ENCODE measurements around the gene NLK. TPM values are rescaled to one million over a fixed set of nuclear protein-coding genes. Genes with fewer than 3 reads are reported as not detected.

Gene NLK
- total RNA-seq, 1 experiment from 2014 or later: 31.8 TPM

GRCh38 chr17:28228986-28229729 is 186.7 kb downstream of the NLK start:
- no peak overlapping the region for H4K91ac ChIP-seq (ENCODE audit: insufficient read length, low read depth, low read length)
- H2AK5ac ChIP-seq (ENCODE audit: insufficient read length, low read length): no peak overlapping the region
- no peak overlapping the region for H2BK12ac ChIP-seq (ENCODE audit: insufficient read length, low read depth, low read length)
- no peak overlapping the region for H3K23ac ChIP-seq (ENCODE audit: insufficient read length, low read depth, low read length)
- Mint-ChIP-seq H3K4me1 (peaks cover 38 to 46% of the 10 kb centered on the region in 2 experiments), H3K4me3 (peak overlapping the region; percentile 88 to 94; a peak in 3 of 5 replicates), H3K9me3 (peaks cover 5 to 8% of the 10 kb centered on the region in 2 experiments; a peak in 2 of 5 replicates), H3K36me3 (ENCODE audit: insufficient read depth in 1 of 3, low read depth in 3 of 3) (peaks cover 3 to 6% (median 6%) of the 10 kb centered on the region in 3 experiments; a peak in 5 of 7 replicates), H3K27ac (peak overlapping the region in 1 of 3 experiments; percentile 78; a peak in 1 of 7 replicates), H3K27me3 (ENCODE audit: low read depth) (peaks cover 2% of the 10 kb centered on the region)
- H2BK5ac ChIP-seq (ENCODE audit: insufficient read length, low read length): no peak overlapping the region
- H3K27ac ChIP-seq (ENCODE audit: insufficient read length, low read depth, low read length): no peak overlapping the region
- H3K4me1 ChIP-seq (ENCODE audit: insufficient read depth, low read length): peaks cover 3% of the 10 kb centered on the region; the same call in 1 of the 2 replicates
- no peak overlapping the region for H3K4ac ChIP-seq (ENCODE audit: low read depth, low read length)
- no peak overlapping the region for H3K9ac ChIP-seq (ENCODE audit: extremely low read depth, insufficient read length, low read length)
- H3K14ac ChIP-seq (ENCODE audit: insufficient read depth, low read length): no peak overlapping the region
- no peak overlapping the region for H3K56ac ChIP-seq (ENCODE audit: insufficient read length, low read depth, low read length)
- no peak overlapping the region for H2BK120ac ChIP-seq (ENCODE audit: low read depth, low read length, poor library complexity, severe bottlenecking)
- no peak overlapping the region for H2BK15ac ChIP-seq (ENCODE audit: low read depth, low read length)
- H2AFZ ChIP-seq (ENCODE audit: low read length): no peak overlapping the region
- H3K23me2 ChIP-seq (ENCODE audit: insufficient read length, low read depth, low read length, poor library complexity, severe bottlenecking): peaks cover 10% of the 10 kb centered on the region
- H4K8ac ChIP-seq (replicated peaks; ENCODE audit: insufficient read length, low read depth, low read length): no peak overlapping the region
- TF ChIP-seq CTCF (conservative IDR thresholded peaks at IDR 0.05): no peak
- no peaks in the 10 kb centered on the region for H3K79me2 ChIP-seq (ENCODE audit: insufficient read depth, low read length)
- H3K18ac ChIP-seq (ENCODE audit: insufficient read length, low read depth, low read length): no peak overlapping the region
- H3T11ph ChIP-seq (ENCODE audit: low read length): no peak overlapping the region
- H4K5ac ChIP-seq (ENCODE audit: insufficient read length, low read depth, low read length): no peak overlapping the region
- H3K9me3 ChIP-seq (ENCODE audit: control insufficient read depth, low read depth, low read length): no peaks in the 10 kb centered on the region
- no peak for DNase-seq
- no peak overlapping the region for H3K4me2 ChIP-seq (ENCODE audit: insufficient read depth, insufficient read length, low read length)
- no CpG with 5 or more reads among the region's 4 CpGs for WGBS (ENCODE audit: extremely low coverage, insufficient read length, low lambda C conversion rate)
- H3K79me1 ChIP-seq (ENCODE audit: insufficient read depth, low read depth, low read length, poor library complexity, severe bottlenecking): no peaks in the 10 kb centered on the region
- H2BK20ac ChIP-seq (ENCODE audit: low read depth, low read length, poor library complexity, severe bottlenecking): no peak overlapping the region
- H3K27me3 ChIP-seq (ENCODE audit: insufficient read depth, low read length): no peaks in the 10 kb centered on the region
- no peaks in the 10 kb centered on the region for H4K20me1 ChIP-seq (ENCODE audit: control insufficient read depth, insufficient read depth, insufficient read length)

All from H9 (cell line).